Endometrial microvascular endothelial cells (primary cell): ENCODE results near the gene SPATA24. TPM values are rescaled to one million over a fixed set of nuclear protein-coding genes. Genes with fewer than 3 reads are reported as not detected.
"Not testable (repeated sequence)": the region's sequence is repeated elsewhere in the genome, so short reads cannot be mapped to it uniquely, and the experiment has no call there.

Source experiments
- in situ Hi-C: cut with HindIII; loops from 2 replicates; pipeline ENCODE4 v1.10.0; 2017; ENCODE audit warnings: low sequenced_read_pairs, low pct_unique_long_range_greater_than_20kb; ENCODE audit errors: inconsistent ontology term
- total RNA-seq: library from RNA; depleted of rRNA; stranded (reverse); fragments of >200 nt; gene quantifications from one replicate; pipeline ENCODE4 v1.2.3, GENCODE V29; 2015; ENCODE audit errors: inconsistent ontology term

Gene SPATA24, protein sequence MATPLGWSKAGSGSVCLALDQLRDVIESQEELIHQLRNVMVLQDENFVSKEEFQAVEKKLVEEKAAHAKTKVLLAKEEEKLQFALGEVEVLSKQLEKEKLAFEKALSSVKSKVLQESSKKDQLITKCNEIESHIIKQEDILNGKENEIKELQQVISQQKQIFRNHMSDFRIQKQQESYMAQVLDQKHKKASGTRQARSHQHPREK
- total RNA-seq, result 10.4 TPM

DNA sequence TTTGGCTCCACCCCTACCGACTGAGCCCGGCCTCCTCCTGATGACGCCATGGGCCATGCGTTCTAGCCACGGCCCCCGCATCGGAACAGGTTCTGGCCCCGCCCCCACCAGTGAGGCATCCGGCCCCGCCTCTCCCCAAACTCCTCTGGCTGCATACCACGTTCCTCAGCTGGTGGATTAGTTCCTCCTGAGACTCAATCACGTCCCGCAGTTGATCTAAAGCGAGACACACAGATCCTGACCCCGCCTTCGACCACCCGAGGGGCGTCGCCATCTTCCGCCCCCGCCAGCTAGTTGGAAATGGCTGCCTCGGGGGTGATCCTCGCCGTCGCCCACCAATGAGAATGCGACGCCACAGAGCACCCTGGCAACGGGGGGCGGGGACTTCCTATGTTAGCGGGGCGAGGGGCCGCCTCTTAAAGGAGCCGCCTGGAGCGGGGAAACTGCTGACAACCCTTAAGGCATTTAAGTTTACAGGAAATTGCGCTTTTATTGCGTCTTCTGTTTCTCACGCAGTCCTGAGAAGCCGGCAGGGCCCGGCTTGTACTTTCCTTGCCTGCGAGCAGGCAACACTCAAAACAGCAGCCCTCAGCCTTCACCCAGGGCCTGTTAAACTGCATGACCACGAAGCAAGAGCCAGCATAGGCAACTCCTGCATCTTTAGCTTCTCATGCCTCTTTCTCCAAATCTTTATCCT lies at the start of gene SPATA24:
Gene SPATA24, minus strand, starts transcription at position 303 of the 697 bp plus-strand sequence. Its CDS starts 29 bp downstream, at position 274.
- in situ Hi-C loops, result no loop called here

DNA sequence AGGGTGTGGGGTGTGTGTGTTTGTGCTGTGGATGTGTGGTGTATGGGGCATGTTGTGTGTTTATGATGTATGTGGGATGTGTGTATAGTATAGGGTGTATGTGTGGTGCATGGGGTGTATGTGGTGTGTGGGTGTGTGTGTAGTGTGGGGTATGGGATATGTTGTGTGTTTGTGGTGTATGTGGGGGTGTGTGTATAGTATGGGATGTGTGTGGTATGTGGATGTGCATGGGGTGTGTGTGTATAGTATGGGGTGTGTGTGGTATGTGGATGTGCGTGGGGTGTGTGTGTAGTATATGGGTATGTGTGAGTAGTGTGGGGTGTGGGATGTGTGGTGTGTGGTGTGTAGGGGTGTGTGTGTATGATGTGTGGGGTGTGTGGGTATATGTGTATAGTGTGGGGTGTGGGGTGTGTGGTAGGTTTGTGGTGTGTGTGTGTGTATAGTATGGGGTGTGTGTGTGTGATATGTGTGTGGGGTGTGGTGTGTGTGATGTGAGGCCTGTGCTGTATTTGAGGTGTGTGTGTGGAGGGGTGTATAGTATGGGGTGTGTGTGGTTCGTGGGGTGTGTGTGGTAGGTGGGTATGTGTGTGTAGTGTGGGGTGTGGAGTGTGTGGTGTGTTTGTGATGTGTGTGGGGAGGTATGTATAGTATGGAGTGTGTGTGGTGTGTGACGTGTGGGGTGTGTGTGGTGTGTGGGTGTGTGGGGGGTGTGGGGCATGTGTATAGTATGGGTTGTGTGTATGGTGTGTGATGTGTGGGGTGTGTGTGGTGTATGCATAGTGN lies 48.2 kb upstream of the SPATA24 start:
- in situ Hi-C loops, result no loop called here

DNA sequence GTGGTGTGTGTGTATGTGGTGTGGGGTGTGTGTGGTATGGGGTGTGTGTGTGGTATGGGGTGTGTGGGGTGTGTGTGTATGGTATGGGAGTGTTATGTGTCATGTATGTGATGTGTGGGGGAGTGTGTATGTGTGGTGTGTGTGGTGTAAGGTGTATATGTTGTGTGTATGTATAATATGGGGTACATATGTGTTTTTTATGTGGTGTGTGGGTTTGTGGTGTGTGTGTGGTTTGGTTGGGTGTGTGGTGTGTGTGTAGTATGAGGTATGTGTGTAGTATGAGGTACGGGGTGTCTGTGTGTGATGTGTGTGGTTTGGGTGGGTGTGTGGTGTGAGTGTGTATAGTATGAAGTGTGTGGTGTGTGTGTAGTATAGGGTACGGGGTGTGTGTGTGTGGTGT lies 47.3 kb upstream of the SPATA24 start:
- in situ Hi-C loops, result no loop called here

DNA sequence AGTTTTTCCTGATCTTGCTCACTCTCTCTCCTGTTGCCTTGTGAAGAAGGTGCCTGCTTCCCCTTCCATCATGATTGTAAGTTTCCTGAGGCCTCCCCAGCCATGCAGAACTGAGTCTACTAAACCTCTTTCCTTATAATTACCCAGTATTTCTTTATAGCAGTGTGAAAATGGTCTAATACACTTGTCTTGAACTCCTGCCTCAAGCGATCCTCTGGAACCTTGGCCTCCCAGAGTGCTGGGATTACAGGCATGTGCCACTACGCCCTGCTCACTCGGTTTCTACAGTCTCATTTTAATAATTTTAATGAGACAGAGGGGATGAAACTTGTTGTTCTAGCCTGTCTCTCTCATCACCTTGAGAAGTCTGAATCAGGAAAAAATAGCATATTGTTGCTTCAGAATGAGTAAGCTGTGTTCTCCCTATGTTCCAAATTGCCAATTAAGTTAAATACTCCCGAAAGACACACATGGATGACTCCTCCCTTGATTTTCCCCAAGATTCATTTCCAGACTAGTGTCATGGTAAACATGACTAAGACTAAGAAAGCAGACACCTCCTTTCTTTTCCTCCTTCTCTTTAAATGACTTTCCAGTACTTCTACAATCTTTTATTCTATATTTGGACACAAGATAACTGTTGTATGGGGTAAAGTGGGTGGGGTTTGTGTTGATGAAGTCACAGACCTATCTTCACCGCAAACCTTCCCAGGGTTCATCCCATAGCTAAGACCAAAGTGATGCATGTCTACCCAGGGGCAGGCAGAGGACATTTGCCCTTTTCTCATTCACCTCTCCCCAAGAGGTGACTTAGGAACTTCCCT lies 43.3 kb upstream of the SPATA24 start:
- in situ Hi-C loops, result no loop called here

DNA sequence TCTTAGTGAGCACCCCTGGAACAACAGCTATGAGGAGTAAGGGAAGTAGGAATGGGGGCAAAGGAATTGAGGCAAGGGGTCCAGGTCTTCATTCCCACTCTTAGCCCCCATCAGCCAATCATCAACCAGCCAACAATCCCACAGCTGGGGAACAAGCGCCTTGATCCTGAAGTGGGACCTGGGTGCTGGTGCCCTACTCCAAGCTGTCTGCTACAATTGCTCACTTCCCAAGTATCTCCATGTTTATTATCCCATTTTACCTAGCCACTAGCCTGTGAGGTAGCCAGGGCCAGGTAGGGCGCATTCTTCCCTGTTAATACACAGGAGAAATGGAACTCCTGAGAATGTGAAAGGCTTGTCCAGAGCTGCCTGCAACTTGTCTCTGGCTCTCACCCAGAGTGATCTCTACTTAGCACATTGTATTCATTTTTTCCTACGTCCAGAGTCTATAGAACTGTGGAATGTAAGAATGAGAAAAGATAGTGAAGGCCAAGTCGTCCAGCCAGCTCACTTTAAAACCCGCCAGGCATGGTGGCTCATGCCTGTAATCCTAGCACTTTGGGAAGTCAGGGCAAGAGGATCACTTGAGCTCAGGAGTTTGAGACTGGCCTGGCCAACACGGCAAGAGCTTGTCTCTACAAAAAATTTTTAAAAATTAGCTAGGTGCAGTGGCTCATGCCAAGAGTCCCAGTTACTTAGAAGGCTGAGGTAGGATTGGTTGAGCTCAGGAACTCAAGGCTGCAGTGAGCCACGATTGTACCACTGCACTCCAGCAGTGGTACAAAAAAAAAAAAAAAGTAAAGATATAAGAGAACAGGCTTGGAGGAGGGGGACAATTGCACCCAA lies 41.7 kb upstream of the SPATA24 start:
- in situ Hi-C loops, result no loop called here

DNA sequence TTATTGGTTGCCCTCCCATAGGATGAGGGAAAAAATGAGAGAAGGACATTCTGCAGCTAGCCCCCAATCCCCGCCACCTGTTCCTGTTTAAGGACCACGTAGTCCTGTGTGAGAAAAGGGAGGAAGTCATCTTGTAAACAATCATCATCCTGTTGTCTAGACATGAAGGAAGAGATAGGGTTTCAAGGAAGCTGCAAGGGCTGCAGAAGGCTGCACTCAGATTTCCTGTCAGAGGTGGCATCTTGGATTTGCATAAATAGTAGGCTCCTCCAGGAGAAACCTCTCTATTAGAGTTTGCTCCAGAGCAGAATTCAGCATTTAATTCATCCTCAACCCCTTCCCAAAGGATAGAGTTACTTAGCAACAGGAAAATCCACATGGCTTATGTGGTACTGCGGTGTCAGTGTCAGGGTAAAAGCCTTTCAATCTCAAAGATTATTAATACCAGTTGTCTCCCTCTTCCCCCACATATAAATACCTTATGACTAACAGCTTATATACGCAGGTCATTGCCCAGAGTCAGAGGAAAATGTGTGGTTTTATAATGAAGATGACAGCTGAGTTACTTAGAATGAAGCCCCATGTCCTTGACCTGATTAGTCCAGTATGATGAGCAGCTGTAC lies 40.1 kb upstream of the SPATA24 start:
- in situ Hi-C loops, result no loop called here

DNA sequence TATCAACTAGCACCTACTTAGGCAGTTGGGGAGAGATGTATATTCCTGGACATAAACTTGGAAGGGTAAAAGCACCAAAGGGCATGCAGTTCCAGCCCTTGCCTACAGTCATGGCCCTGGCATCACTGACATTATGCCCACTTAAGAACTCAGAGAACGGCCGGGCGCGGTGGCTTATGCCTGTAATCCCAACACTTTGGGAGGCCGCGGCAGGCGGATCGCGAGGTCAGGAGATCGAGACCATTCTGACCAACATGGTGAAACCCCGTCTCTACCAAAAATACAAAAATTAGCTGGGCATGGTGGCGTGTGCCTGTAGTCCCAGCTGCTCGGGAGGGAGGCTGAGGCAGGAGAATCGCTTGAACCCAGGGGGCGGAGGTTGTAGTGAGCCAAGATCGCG lies 36.5 kb upstream of the SPATA24 start:
- in situ Hi-C loops, result not testable (repeated sequence)

DNA sequence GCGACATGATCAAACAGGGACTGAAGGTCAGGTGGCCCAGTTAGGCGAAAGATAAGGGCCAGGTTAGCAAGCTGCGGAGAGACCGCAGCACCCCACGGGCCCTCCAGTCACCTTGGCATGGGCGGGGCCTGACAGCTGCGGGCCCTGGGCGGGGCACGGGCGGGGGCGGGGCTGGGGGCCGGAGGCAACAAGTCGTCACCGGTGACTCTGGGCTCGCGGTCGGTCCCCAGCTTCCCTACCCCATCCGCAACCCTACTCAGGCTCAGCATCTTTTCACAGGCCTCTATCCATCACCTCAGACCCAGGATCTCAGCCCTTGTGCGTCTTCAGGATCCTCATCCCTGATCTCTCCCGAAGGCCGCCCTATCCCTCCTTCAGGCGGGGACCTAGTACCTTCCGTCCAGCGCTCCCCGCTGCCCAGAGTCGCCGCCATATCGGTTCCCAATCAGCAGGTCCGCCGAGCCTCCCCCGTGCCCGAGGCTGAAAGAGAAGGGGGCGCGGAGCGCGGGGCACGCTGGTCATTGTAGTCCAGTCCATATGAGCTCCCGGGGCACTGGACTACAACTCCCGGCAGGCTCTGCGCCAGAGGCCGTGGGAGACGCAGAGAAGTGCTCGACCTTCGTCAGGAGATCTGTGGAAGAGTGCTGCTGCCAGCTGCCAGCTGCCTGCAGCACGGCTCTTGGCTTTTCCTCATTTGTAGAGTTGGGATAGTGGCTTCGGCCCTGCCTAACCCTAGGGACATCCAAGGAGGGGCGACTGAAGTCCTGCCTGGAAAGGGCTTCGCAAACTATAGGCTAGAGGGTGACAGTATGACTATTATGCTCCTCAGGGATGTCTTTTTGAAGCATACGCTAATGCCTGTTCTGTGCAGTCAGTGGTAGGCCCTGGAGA lies 35.4 kb upstream of the SPATA24 start, which contains the start of gene DNAJC18:
Gene DNAJC18, minus strand, starts transcription at position 513 of the 891 bp plus-strand sequence. Its CDS starts 80 bp downstream, at position 433.
- in situ Hi-C loops, result no loop called here

DNA sequence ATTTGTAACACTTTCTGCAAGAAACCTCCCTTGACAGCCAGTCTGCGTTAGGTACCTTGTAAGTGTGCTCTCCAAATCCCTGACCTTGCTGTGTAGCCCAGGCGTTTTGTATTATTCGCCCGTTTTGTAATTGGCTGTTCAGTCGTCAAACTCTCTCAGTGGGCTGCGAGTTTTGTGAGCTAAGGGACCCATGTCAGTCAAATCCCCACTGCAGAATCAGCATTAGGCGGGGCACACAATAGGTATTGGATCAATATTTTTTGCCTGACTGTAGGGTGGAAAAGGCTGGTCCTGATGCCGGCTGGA lies 34.8 kb upstream of the SPATA24 start:
- in situ Hi-C loops, result no loop called here

DNA sequence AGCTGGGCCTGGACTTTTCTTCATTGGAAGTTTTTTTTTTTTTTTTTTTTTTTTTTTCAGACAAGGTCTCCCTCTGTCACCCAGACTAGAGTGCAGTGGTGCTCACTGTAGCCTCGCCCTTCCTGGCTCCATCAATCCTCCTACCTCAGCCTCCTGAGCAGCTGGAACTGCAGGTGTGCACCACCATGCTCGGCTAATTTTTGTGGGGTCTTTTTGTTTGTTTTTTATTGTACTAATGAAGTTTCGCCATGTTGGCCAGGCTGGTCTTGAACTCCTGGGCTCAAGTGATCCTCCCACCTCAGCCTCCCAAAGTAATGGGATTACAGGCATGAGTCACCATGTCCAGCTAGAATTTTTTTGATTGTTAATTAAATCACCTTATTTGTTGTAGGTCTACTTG lies 31.8 kb upstream of the SPATA24 start:
- in situ Hi-C loops, result no loop called here

DNA sequence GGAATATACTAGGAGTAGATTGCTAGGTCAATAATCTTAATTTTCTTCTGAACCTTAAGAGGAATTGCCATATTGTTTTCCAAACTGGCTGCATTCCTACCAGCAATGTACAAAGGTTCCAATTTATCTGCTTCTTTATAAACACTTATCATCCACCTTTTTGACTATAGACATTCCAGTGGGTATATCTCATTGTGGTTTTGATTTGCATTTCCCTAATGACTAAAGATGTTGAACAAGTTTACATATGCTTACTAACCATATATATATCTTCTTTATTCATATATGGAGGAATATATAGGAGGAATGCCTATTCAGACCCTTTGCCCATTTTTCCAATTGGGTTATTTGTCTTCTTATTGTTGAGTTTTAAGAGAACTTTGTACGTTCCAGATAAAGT lies 27.8 kb upstream of the SPATA24 start:
- in situ Hi-C loops, result no loop called here

DNA sequence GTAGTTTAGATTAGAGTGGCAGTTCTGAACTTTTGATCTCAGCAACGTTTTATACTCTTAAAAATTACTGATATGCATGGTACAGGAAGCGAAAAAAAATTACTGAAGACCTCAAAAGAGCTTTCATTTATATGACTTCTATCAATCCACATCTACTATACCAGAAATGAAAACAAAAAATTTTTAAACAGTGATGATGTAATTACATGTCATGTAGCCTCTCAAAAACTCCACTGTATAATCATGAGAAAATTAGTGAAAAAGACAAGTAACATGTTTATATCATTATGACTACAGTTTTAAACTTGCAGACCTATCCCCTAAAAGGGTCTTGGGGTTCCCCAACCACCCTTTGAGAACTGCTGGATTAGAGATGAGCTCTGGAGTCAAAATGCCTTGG lies 26.1 kb upstream of the SPATA24 start:
- in situ Hi-C loops, result no loop called here

DNA sequence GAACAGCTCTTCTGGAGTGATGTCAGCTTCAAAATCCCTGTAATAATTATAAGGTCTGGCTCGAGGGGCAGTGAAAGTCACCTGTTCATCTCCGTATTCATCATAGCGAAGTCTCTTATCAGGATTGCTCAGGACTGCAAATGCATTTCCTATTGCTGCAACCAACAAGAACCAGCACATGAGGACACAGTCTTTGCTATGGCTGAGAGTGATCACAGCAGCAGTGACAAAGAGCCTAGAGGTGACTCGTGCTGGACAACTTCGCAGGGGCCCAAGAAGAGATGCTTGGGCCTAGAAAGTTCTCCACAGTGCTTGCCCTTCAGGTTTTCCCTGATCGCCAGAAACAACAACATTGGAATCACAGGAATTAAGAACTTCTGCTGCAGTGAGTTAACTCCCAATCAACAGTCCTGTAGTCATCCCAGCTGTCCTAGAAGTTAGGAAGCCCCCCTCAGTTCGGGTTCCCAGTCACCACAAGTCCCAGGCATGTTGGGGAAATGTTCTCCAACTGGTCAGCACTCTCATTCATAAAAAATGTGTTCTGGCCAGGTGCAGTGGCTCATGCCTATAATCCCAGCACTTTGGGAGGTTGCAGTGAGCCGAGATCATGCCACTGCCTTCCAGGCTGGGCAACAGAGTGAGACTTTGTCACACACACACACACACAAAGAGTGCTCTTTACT lies 22.5 kb upstream of the SPATA24 start:
- in situ Hi-C loops, result no loop called here

DNA sequence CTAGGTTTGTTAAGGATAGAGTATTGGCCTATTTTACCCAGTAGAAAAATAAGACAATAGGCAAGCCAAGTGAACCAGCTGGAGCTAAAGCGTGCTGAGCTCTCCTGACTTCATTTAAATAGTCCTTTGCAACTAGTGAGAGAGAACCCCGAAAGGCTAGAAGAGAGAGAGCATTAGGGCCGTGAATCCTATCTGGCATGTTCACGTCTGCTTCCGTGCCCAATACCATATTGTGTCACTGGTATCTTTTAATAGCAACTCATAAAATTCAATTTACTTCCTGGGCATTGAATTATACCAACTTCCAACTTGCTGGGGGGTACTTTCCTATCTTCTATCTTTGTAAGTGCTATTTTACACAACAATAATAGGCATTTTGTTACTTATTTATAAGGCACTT lies 21.6 kb upstream of the SPATA24 start:
- in situ Hi-C loops, result no loop called here

DNA sequence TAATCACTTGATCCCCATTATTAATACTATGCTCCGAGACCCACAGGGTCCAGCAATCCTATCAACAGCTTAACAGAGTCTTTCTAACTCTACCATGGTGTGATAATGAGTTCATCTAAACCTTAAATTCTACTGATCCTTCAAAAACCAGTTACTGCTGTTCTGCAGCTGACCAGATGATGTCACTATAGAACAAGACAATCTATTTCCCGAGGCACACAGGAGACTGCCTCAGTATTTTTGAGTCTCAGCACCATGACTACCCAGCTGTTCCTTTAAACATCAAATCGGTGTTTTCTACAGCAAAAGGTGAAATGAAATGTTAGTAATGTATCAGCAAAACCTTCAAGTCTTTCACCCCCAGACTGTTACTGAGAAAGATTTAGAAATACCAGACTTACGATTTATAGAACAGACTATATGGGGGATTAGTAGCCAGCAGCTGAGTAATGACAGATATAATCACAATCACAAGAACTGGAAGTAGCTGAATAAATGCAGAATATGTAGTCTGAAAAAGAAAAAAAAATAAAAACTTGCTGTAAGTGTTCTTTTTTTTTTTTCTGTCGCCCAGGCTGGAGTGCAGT lies 18.5 kb upstream of the SPATA24 start:
- in situ Hi-C loops, result no loop called here
